Panc1 (cell line): ENCODE results near the gene PPIE. TPM values are rescaled to one million over a fixed set of nuclear protein-coding genes. Genes with fewer than 3 reads are reported as not detected.

ENCODE experiments used
- ATAC-seq: fragments of 200-7000 bp; cut with Tn5 transposase; 2 replicates; pipeline ENCODE4 v1.9.1; 2020; ENCODE audit warnings: mild to moderate bottlenecking, moderate library complexity
- BruUV-seq: library from RNA; stranded (reverse); fragments of 400-500 nt; replicated peaks from 2 replicates; lab custom pipeline; 2021; lab: Mats Ljungman, UMichigan
- CTCF ChIA-PET: fragments of 300-600 bp; sonication (Branson Sonifier 250); formaldehyde crosslinking; loops from one replicate; lab custom pipeline; 2022; ENCODE audit warnings: antibody characterized with exemption; lab: Charles Lee
- POLR2A ChIA-PET: fragments of 300-600 bp; sonication (Branson Sonifier 250); formaldehyde crosslinking; loops from one replicate; lab custom pipeline; 2022; ENCODE audit warnings: antibody characterized with exemption; lab: Charles Lee
- DNase-seq: peaks from one replicate; pipeline ENCODE4 v3.0.0-alpha.2; 2010; ENCODE audit warnings: low read depth, low spot score
- H3K27ac ChIP-seq: 2 replicates; pipeline ENCODE4 v1.5.1; 2011; ENCODE audit warnings: mild to moderate bottlenecking, low read length, inconsistent platforms
- H3K27me3 ChIP-seq: fragments of 200-500 bp; sonication (Bioruptor generic); 2 replicates; pipeline ENCODE4 v1.6.0; 2014; ENCODE audit warnings: low read length, inconsistent platforms; ENCODE audit not compliant: control insufficient read depth, insufficient read depth
- H3K36me3 ChIP-seq: fragments of 200-500 bp; sonication (Bioruptor generic); 2 replicates; pipeline ENCODE4 v1.5.1; 2014; ENCODE audit warnings: inconsistent platforms, mild to moderate bottlenecking, low read length, moderate library complexity; ENCODE audit not compliant: control insufficient read depth, insufficient read depth
- H3K4me1 ChIP-seq: 2 replicates; pipeline ENCODE4 v1.5.1; 2011; ENCODE audit warnings: inconsistent platforms, mild to moderate bottlenecking, low read length, moderate library complexity; ENCODE audit not compliant: control insufficient read depth, insufficient read depth
- H3K4me3 ChIP-seq, 2 experiments: 2 replicates each; pipeline ENCODE4 v1.5.1; 2011 to 2012; ENCODE audit warnings: low read depth in 2 of 2, low read length in 2 of 2, mild to moderate bottlenecking in 2 of 2, inconsistent platforms in 1 of 2, moderate library complexity in 1 of 2
- H3K9me3 ChIP-seq: fragments of 200-500 bp; sonication (Bioruptor generic); 2 replicates; pipeline ENCODE4 v1.5.1; 2014; ENCODE audit warnings: low read depth, mild to moderate bottlenecking, inconsistent platforms, low read length, moderate library complexity; ENCODE audit not compliant: control insufficient read depth, insufficient read depth
- CTCF ChIP-seq: fragments of 450-650 bp; IDR thresholded peaks from 2 replicates; pipeline ENCODE4 v1.5.1; 2017; ENCODE audit warnings: mild to moderate bottlenecking
- POLR2AphosphoS5 ChIP-seq: IDR thresholded peaks from 2 replicates; pipeline ENCODE4 v1.6.1; 2012; ENCODE audit warnings: mild to moderate bottlenecking, low read depth, low read length, moderate library complexity
- REST ChIP-seq, 2 experiments: IDR thresholded peaks; 2 replicates each; pipeline ENCODE4 v1.6.1; 2011 to 2012; ENCODE audit warnings: low read depth in 2 of 2, control low read depth in 1 of 2, low read length in 1 of 2, mild to moderate bottlenecking in 1 of 2, moderate library complexity in 1 of 2; ENCODE audit not compliant: insufficient read depth in 1 of 2
- SIN3A ChIP-seq: IDR thresholded peaks from 2 replicates; pipeline ENCODE4 v1.6.1; 2012; ENCODE audit warnings: low read depth, mild to moderate bottlenecking, low read length, moderate library complexity, borderline replicate concordance; ENCODE audit not compliant: insufficient read depth
- TCF7L2 ChIP-seq: IDR thresholded peaks from 2 replicates; pipeline ENCODE4 v1.6.1; 2011; ENCODE audit warnings: mild to moderate bottlenecking, low read depth, low read length, inconsistent platforms
- in situ Hi-C: cut with HindIII; loops from 2 replicates; pipeline ENCODE4 v1.10.0; 2016; ENCODE audit warnings: low sequenced_read_pairs, low pct_unique_long_range_greater_than_20kb
- intact Hi-C: fragments of 100-400 bp; cut with micrococcal nuclease; formaldehyde crosslinking; loops from one replicate; pipeline ENCODE4 v1.10.0; 2022; ENCODE audit not compliant: unreplicated experiment
- total RNA-seq: library from RNA; stranded (reverse); gene quantifications from one replicate; pipeline ENCODE4 v1.2.1, GENCODE V29; 2021; ENCODE audit not compliant: unreplicated experiment

Gene PPIE
- total RNA-seq, 1 experiment from 2014 or later, result 53.0 TPM

GRCh38 chr1:39711104-39711965 is 27.3 kb upstream of the PPIE start:
- in situ Hi-C loops, result no loop called here
- CTCF ChIA-PET, result interaction anchor here (0.5 kb wide), 1 partner anchor 558 kb away, joined by 10 read pairs; no protein-coding TSS in a partner anchor
- intact Hi-C loops, result no loop called here

GRCh38 chr1:39711966-39712340 is 26.7 kb upstream of the PPIE start:
- Histone ChIP-seq H3K36me3 (no peaks in the 10 kb centered on the region), H3K4me3 (no peak overlapping the region), H3K9me3 (no peaks in the 10 kb centered on the region), H3K27ac (no peak overlapping the region), H3K4me1 (no peaks in the 10 kb centered on the region), H3K27me3 (peaks cover 3% of the 10 kb centered on the region; the same call in 1 of the 2 replicates)
- CTCF ChIA-PET, result no interaction called here
- POLR2A ChIA-PET, result no interaction called here
- DNase-seq (no peak), ATAC-seq (no peak)
- in situ Hi-C loops (no loop called here), intact Hi-C loops (no loop called here)
- BruUV-seq, result no TSS peak
- TF ChIP-seq CTCF (no peak), POLR2AphosphoS5 (no peak), TCF7L2 (no peak), SIN3A (no peak), REST (IDR thresholded peaks at IDR 0.05; ENCODE audit: insufficient read depth in 1 of 2, low read depth in 2 of 2, low read length in 1 of 2) (no peak)

More at GRCh38 chr1:39711104-39711965, 27.3 kb upstream of the PPIE start:
- no TSS peak for BruUV-seq
- no peaks in the 10 kb centered on the region for H3K9me3 ChIP-seq
- no peaks in the 10 kb centered on the region for H3K4me1 ChIP-seq
- H3K27me3 ChIP-seq, result peaks cover 3% of the 10 kb centered on the region; the same call in 1 of the 2 replicates
- no peaks in the 10 kb centered on the region for H3K36me3 ChIP-seq
- DNase-seq (no peak), ATAC-seq (no peak)
- H3K27ac ChIP-seq, result no peak overlapping the region
- no peak for TF ChIP-seq POLR2AphosphoS5
- no peak overlapping the region for H3K4me3 ChIP-seq
- POLR2A ChIA-PET, result no interaction called here

- ATAC-seq, result no peak
- CTCF ChIA-PET, result interaction anchor here (0.6 kb wide), 1 partner anchor 25 kb away, joined by 3 read pairs; the partner anchor contains the start of gene PPIE
- no peak overlapping the region for H3K27ac ChIP-seq
These were observed 25.1 kb upstream of the PPIE start for GRCh38 chr1:39713557-39713956.

More at GRCh38 chr1:39713557-39713956, 25.1 kb upstream of the PPIE start:
- no TSS peak for BruUV-seq
- intact Hi-C loops (no loop called here), in situ Hi-C loops (no loop called here)
- no peaks in the 10 kb centered on the region for H3K36me3 ChIP-seq
- peaks cover 5% of the 10 kb centered on the region; the same call in 1 of the 2 replicates for H3K27me3 ChIP-seq
- TF ChIP-seq SIN3A (no peak), REST (IDR thresholded peaks at IDR 0.05; ENCODE audit: insufficient read depth in 1 of 2, low read depth in 2 of 2, low read length in 1 of 2) (no peak), POLR2AphosphoS5 (no peak), CTCF (no peak), TCF7L2 (no peak)
- no peaks in the 10 kb centered on the region for H3K9me3 ChIP-seq
- POLR2A ChIA-PET, result interaction anchor here (0.6 to 1.2 kb wide), 2 partner anchors 9 to 90 kb away, joined by 3 read pairs; no protein-coding TSS in a partner anchor
- DNase-seq, result no peak
- no peak overlapping the region for H3K4me3 ChIP-seq
- H3K4me1 ChIP-seq, result no peaks in the 10 kb centered on the region
